Loucy (cell line): ENCODE measurements around the gene HSFX4.

ENCODE experiments used
- H2AFZ ChIP-seq: fragments of 200-600 bp; sonication (generic); 2 replicates; pipeline ENCODE4 v1.6.0; 2016; ENCODE audit warnings: antibody characterized with exemption, mild to moderate bottlenecking, low read length, moderate library complexity
- H3F3A ChIP-seq: fragments of 200-600 bp; 2 replicates; pipeline ENCODE4 v1.6.0; 2016; ENCODE audit warnings: antibody characterized with exemption, low read depth, mild to moderate bottlenecking
- H3K27me3 ChIP-seq: fragments of 200-600 bp; sonication (generic); 2 replicates; pipeline ENCODE4 v1.6.1; 2014; ENCODE audit warnings: low read length, mild to moderate bottlenecking; ENCODE audit not compliant: insufficient read depth, poor library complexity, severe bottlenecking
- H3K36me3 ChIP-seq: fragments of 200-600 bp; sonication (generic); 2 replicates; pipeline ENCODE4 v1.6.1; 2016; ENCODE audit warnings: low read length; ENCODE audit not compliant: insufficient read depth
- H3K4me1 ChIP-seq: fragments of 200-600 bp; sonication (generic); 2 replicates; pipeline ENCODE4 v1.5.1; 2014; ENCODE audit warnings: low read length, mild to moderate bottlenecking; ENCODE audit not compliant: insufficient read depth, poor library complexity, severe bottlenecking
- H3K4me2 ChIP-seq: fragments of 200-600 bp; sonication (generic); 2 replicates; pipeline ENCODE4 v1.6.0; 2014; ENCODE audit warnings: antibody characterized with exemption, low read length, low read depth, mild to moderate bottlenecking; ENCODE audit not compliant: poor library complexity, severe bottlenecking
- H3K4me3 ChIP-seq: fragments of 200-600 bp; sonication (generic); 2 replicates; pipeline ENCODE4 v1.5.1; 2014; ENCODE audit warnings: low read length, mild to moderate bottlenecking, mixed read lengths; ENCODE audit not compliant: poor library complexity, severe bottlenecking
- H3K79me2 ChIP-seq: fragments of 200-600 bp; sonication (generic); 2 replicates; pipeline ENCODE4 v1.6.1; 2014; ENCODE audit warnings: low read length; ENCODE audit not compliant: insufficient read depth
- H3K9ac ChIP-seq: fragments of 200-600 bp; sonication (generic); 2 replicates; pipeline ENCODE4 v1.6.0; 2014; ENCODE audit warnings: mild to moderate bottlenecking, low read depth, low read length, moderate library complexity; ENCODE audit not compliant: poor library complexity, severe bottlenecking
- H3K9me2 ChIP-seq: fragments of 200-600 bp; sonication (generic); replicated peaks from 2 replicates; pipeline ENCODE4 v1.6.1; 2016; ENCODE audit warnings: low read depth, low read length, mixed read lengths
- H3K9me3 ChIP-seq: fragments of 200-600 bp; sonication (generic); 2 replicates; pipeline ENCODE4 v1.6.1; 2014; ENCODE audit warnings: mild to moderate bottlenecking, antibody characterized with exemption, low read length, low read depth; ENCODE audit not compliant: insufficient read depth
- H4K20me1 ChIP-seq: fragments of 200-600 bp; sonication (generic); 2 replicates; pipeline ENCODE4 v1.6.0; 2014; ENCODE audit warnings: antibody characterized with exemption, low read length, mild to moderate bottlenecking; ENCODE audit not compliant: insufficient read depth, poor library complexity, severe bottlenecking
- EZH2phosphoT487 ChIP-seq: fragments of 200-600 bp; IDR thresholded peaks from 2 replicates; pipeline ENCODE4 v1.6.1; 2018; ENCODE audit warnings: antibody characterized with exemption, mild to moderate bottlenecking, moderate library complexity, borderline replicate concordance
- TF ChIP-seq, protein P1 (sequence below): fragments of 200-600 bp; sonication (generic); conservative IDR thresholded peaks from 2 replicates; pipeline ENCODE4 v1.5.1; 2014; ENCODE audit warnings: mild to moderate bottlenecking, antibody characterized with exemption, low read length

HSFX4 gene

DNA sequence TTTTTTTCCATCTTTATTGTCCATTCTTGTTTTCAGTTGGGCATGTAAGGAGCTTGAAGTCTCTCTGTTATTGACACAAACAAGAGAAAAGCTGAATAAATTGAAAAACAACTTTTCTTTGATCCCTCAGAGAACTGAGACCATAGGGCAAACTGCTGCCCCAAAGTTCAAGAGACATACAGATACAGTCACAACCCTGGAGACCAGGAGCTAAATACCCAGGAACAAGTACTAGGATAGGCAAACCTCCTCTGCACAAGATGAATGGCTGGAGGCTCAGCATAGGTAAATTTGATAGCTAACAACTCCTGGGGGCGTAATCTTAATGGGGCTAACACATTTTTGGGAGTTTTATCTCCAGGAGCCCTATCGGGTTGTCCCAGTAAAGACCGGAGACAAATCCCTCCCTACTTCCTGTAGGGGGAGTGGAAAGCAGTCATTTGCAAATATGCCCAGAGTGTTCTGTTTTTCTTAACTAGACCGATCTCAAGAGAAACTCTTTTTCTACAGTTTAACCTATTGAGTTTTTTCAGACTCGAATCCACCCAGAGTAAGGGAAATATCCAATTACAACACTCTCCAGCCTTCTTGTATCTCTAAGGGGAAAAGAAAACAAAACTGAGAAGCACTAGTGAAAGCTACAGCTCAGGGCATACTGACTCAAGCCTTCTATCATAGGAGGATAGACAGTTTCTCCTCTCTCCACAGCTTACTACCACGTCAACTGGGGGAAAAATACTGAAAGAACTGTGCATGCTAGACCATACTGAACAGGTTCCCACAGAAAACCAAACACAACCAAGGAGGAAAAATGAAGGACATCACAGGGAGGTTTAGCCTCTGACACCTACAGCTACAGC lies 25.3 kb upstream of the HSFX4 start:
- Histone ChIP-seq H3K9me2 (no peaks in the 10 kb centered on the region), H3K4me2 (no peak overlapping the region), H3K9ac (no peak overlapping the region), H3K27me3 (no peaks in the 10 kb centered on the region), H3F3A (no peaks in the 10 kb centered on the region), H2AFZ (peak overlapping the region; percentile 19; the same call in 1 of the 2 replicates), H3K79me2 (no peaks in the 10 kb centered on the region), H3K36me3 (no peaks in the 10 kb centered on the region), H3K4me3 (no peak overlapping the region), H3K4me1 (no peaks in the 10 kb centered on the region), H4K20me1 (no peaks in the 10 kb centered on the region), H3K9me3 (no peaks in the 10 kb centered on the region)
- TF ChIP-seq, protein P1, sequence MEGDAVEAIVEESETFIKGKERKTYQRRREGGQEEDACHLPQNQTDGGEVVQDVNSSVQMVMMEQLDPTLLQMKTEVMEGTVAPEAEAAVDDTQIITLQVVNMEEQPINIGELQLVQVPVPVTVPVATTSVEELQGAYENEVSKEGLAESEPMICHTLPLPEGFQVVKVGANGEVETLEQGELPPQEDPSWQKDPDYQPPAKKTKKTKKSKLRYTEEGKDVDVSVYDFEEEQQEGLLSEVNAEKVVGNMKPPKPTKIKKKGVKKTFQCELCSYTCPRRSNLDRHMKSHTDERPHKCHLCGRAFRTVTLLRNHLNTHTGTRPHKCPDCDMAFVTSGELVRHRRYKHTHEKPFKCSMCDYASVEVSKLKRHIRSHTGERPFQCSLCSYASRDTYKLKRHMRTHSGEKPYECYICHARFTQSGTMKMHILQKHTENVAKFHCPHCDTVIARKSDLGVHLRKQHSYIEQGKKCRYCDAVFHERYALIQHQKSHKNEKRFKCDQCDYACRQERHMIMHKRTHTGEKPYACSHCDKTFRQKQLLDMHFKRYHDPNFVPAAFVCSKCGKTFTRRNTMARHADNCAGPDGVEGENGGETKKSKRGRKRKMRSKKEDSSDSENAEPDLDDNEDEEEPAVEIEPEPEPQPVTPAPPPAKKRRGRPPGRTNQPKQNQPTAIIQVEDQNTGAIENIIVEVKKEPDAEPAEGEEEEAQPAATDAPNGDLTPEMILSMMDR = no peak
- TF ChIP-seq EZH2phosphoT487 = no peak

DNA sequence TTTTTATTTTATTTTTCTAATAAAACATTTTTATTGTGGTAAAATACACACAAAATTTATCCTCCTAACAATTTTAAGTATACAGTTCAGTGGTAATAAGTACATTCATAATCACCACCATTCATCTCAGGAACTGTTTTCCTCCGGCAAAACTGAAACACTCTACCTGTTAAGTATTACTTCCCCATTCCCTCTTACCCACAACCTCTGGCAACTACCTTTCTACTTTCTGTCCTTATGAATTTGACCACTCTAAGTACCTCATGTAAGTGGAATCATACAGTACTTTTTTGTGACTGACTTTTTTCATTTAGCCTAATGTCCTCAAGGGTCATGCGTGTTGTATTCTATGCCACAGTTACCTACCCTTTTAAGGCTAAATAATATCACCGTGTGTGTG lies 21.1 kb upstream of the HSFX4 start:
- Histone ChIP-seq H4K20me1 (no peaks in the 10 kb centered on the region), H3K79me2 (no peaks in the 10 kb centered on the region), H3K27me3 (no peaks in the 10 kb centered on the region), H3K9me2 (no peaks in the 10 kb centered on the region), H2AFZ (no peak overlapping the region), H3K4me1 (no peaks in the 10 kb centered on the region), H3F3A (no peaks in the 10 kb centered on the region), H3K9ac (no peak overlapping the region), H3K36me3 (no peaks in the 10 kb centered on the region), H3K4me3 (no peak overlapping the region), H3K9me3 (no peaks in the 10 kb centered on the region), H3K4me2 (no peak overlapping the region)
- TF ChIP-seq EZH2phosphoT487 = no peak
- TF ChIP-seq, protein P1 = no peak

DNA sequence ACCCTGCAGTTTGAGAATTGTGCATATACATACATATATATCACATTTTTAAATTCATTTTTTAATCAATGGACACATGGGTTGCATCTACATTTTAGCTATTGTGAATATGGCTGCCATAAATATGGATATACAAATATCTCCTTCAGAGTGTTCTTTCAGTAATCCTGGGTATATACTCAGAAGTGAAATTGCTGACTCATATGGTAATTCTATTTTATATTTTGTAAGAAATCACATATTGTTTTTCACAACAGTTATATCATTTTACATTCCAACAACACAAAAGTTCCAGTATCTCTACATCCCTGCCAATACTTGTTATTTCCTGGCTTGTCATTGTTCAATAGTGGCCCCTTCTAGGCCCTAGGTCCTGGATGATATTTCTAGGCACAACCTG lies 20.6 kb upstream of the HSFX4 start:
- Histone ChIP-seq H3K9me2 (no peaks in the 10 kb centered on the region), H2AFZ (no peak overlapping the region), H3K9ac (no peak overlapping the region), H3K4me2 (no peak overlapping the region), H3K27me3 (no peaks in the 10 kb centered on the region), H3K36me3 (no peaks in the 10 kb centered on the region), H3K4me3 (no peak overlapping the region), H3K4me1 (no peaks in the 10 kb centered on the region), H4K20me1 (no peaks in the 10 kb centered on the region), H3K79me2 (no peaks in the 10 kb centered on the region), H3F3A (no peaks in the 10 kb centered on the region), H3K9me3 (no peaks in the 10 kb centered on the region)
- TF ChIP-seq, protein P1 = no peak
- no peak for TF ChIP-seq EZH2phosphoT487
